Large intestine (tissue), 12 donors: Measurements from ENCODE around the gene RUFY1. TPM values are rescaled to one million over a fixed set of nuclear protein-coding genes. Genes with fewer than 3 reads are reported as not detected.
A peak's percentile ranks its signal among the peaks of the same experiment; 100 is the strongest.
"Not testable (repeated sequence)": the region's sequence is repeated elsewhere in the genome, so short reads cannot be mapped to it uniquely, and the experiment has no call there.

ENCODE experiments used
- DNase-seq, 2 donors: peaks; one replicate each; pipeline versions ENCODE4 v3.0.0 to v3.0.0-alpha.2; 2013
- H3K27ac ChIP-seq: one replicate; pipeline ENCODE4 v1.5.1; 2013; ENCODE audit warnings: low read length
- H3K27me3 ChIP-seq: 2 replicates; pipeline ENCODE4 v1.6.1; 2013; ENCODE audit warnings: low read length; ENCODE audit not compliant: control insufficient read depth, insufficient read depth
- H3K36me3 ChIP-seq: 2 replicates; pipeline ENCODE4 v1.6.1; 2013; ENCODE audit warnings: low read length; ENCODE audit not compliant: control insufficient read depth, insufficient read depth
- H3K4me1 ChIP-seq: one replicate; pipeline ENCODE4 v1.6.1; 2013; ENCODE audit warnings: low read length; ENCODE audit not compliant: control insufficient read depth, insufficient read depth
- H3K4me3 ChIP-seq: one replicate; pipeline ENCODE4 v1.5.1; 2013; ENCODE audit warnings: low read length
- H3K9me3 ChIP-seq: one replicate; pipeline ENCODE4 v1.6.1; 2013; ENCODE audit warnings: mild to moderate bottlenecking, low read depth, low read length, moderate library complexity; ENCODE audit not compliant: control insufficient read depth
- WGBS: methylation state at CpG from one replicate; pipeline ENCODE4 v1.1.5; 2013; ENCODE audit warnings: low lambda C conversion rate; ENCODE audit not compliant: insufficient coverage; 5-methylcytosine and 5-hydroxymethylcytosine counted together
- long read RNA-seq, 11 donors: transcript quantifications; one replicate each; lab custom pipeline, GENCODE V29; 2026
- polyA plus RNA-seq: library from polyadenylated mRNA; unstranded; fragments of 120-200 nt; gene quantifications from one replicate; pipeline ENCODE4 v1.2.1, GENCODE V29; 2013

The RUFY1 gene
- polyA plus RNA-seq = 43.3 TPM
- long read RNA-seq, donor 1, partial matches to known transcripts = 75 of 80 reads
- long read RNA-seq, donor 1, other reads (novel, unspliced or antisense) = 0 of 80 reads
- long read RNA-seq, donor 2, partial matches to known transcripts = 239 of 252 reads
- long read RNA-seq, donor 2, other reads (novel, unspliced or antisense) = 6 of 252 reads
- long read RNA-seq, donor 3, transcript RUFY1-201 (18 exons, 2,646 nt) = major isoform, 7 of 269 reads
- long read RNA-seq, donor 3, partial matches to known transcripts = 246 of 269 reads
- long read RNA-seq, donor 3, other reads (novel, unspliced or antisense) = 12 of 269 reads
- long read RNA-seq, donor 4 = 0 reads
- long read RNA-seq, donor 5, partial matches to known transcripts = 51 of 53 reads
- long read RNA-seq, donor 5, other reads (novel, unspliced or antisense) = 0 of 53 reads
- long read RNA-seq, donor 6, partial matches to known transcripts = 171 of 174 reads
- long read RNA-seq, donor 6, other reads (novel, unspliced or antisense) = 0 of 174 reads
- long read RNA-seq, donor 7, partial matches to known transcripts = 80 of 99 reads
- long read RNA-seq, donor 7, other reads (novel, unspliced or antisense) = 14 of 99 reads
- long read RNA-seq, donor 8, partial matches to known transcripts = 186 of 205 reads
- long read RNA-seq, donor 8, other reads (novel, unspliced or antisense) = 14 of 205 reads
- long read RNA-seq, donor 9, partial matches to known transcripts = 11 of 19 reads
- long read RNA-seq, donor 9, other reads (novel, unspliced or antisense) = 0 of 19 reads
- long read RNA-seq, donor 10, partial matches to known transcripts = 0 of 6 reads
- long read RNA-seq, donor 10, other reads (novel, unspliced or antisense) = 0 of 6 reads
- long read RNA-seq, donor 11, partial matches to known transcripts = 74 of 82 reads
- long read RNA-seq, donor 11, other reads (novel, unspliced or antisense) = 5 of 82 reads

GRCh38 chr5:179550511-179551342 lies at the start of gene RUFY1:
Gene RUFY1, plus strand, starts transcription at chr5:179550554. Its CDS starts 16 bp downstream, at chr5:179550570.
- H3K4me3 ChIP-seq = peak within 1 kb of the TSS; percentile 92
- no CpG with 5 or more reads among the region's 109 CpGs for WGBS
- H3K4me1 ChIP-seq = no peaks in the 10 kb centered on the region
- no peaks in the 10 kb centered on the region for H3K9me3 ChIP-seq
- peak; percentile 84 to 95 for DNase-seq
- no peaks in the 10 kb centered on the region for H3K27me3 ChIP-seq
- H3K27ac ChIP-seq = peak within 1 kb of the TSS; percentile 96
- peaks cover 3% of the 10 kb centered on the region for H3K36me3 ChIP-seq

GRCh38 chr5:179501997-179502396 lies 48.4 kb upstream of the RUFY1 start:
- not testable (repeated sequence) for H3K4me3 ChIP-seq, DNase-seq, H3K36me3 ChIP-seq, H3K27ac ChIP-seq, H3K27me3 ChIP-seq, H3K4me1 ChIP-seq, H3K9me3 ChIP-seq
- no CpG with 5 or more reads among the region's 11 CpGs for WGBS

GRCh38 chr5:179502420-179502819 lies 47.9 kb upstream of the RUFY1 start:
- H3K4me1 ChIP-seq, H3K4me3 ChIP-seq, H3K36me3 ChIP-seq, DNase-seq, H3K27ac ChIP-seq, H3K9me3 ChIP-seq, H3K27me3 ChIP-seq: not testable (repeated sequence)
- no CpG with 5 or more reads among the region's 8 CpGs for WGBS

- no peaks in the 10 kb centered on the region for H3K36me3 ChIP-seq
- H3K4me3 ChIP-seq = no peak overlapping the region
- WGBS = no CpG with 5 or more reads among the region's 7 CpGs
- H3K4me1 ChIP-seq = peaks cover 4% of the 10 kb centered on the region
- no peak for DNase-seq
- no peaks in the 10 kb centered on the region for H3K9me3 ChIP-seq
- H3K27ac ChIP-seq = no peak overlapping the region
- H3K27me3 ChIP-seq = no peaks in the 10 kb centered on the region
Observed at GRCh38 chr5:179504191-179504590, 46.2 kb upstream of the RUFY1 start.

- Histone ChIP-seq H3K9me3 (no peaks in the 10 kb centered on the region), H3K36me3 (no peaks in the 10 kb centered on the region), H3K27me3 (no peaks in the 10 kb centered on the region), H3K27ac (no peak overlapping the region), H3K4me3 (no peak overlapping the region), H3K4me1 (peaks cover 4% of the 10 kb centered on the region)
- WGBS = 27% methylated on average over 3 of the region's 17 CpGs
- peak in 1 of 2 donors; percentile 31 for DNase-seq
Observed at GRCh38 chr5:179504600-179505396, 45.6 kb upstream of the RUFY1 start.

- Histone ChIP-seq H3K27me3 (no peaks in the 10 kb centered on the region), H3K4me1 (peaks cover 4% of the 10 kb centered on the region), H3K9me3 (no peaks in the 10 kb centered on the region), H3K36me3 (no peaks in the 10 kb centered on the region), H3K27ac (no peak overlapping the region), H3K4me3 (no peak overlapping the region)
- DNase-seq = no peak
- WGBS = no CpG with 5 or more reads among the region's 12 CpGs
Observed at GRCh38 chr5:179505636-179506261, 44.6 kb upstream of the RUFY1 start.

- H3K27me3 ChIP-seq = no peaks in the 10 kb centered on the region
- H3K27ac ChIP-seq = no peak overlapping the region
- peaks cover 4% of the 10 kb centered on the region for H3K4me1 ChIP-seq
- no CpG with 5 or more reads among the region's 4 CpGs for WGBS
- DNase-seq = no peak
- H3K36me3 ChIP-seq = no peaks in the 10 kb centered on the region
- no peaks in the 10 kb centered on the region for H3K9me3 ChIP-seq
- H3K4me3 ChIP-seq = no peak overlapping the region
Observed at GRCh38 chr5:179509239-179509638, 41.1 kb upstream of the RUFY1 start.

GRCh38 chr5:179509845-179510244 lies 40.5 kb upstream of the RUFY1 start:
- WGBS = no CpG with 5 or more reads among the region's 1 CpG
- Histone ChIP-seq H3K9me3 (no peaks in the 10 kb centered on the region), H3K4me3 (no peak overlapping the region), H3K36me3 (no peaks in the 10 kb centered on the region), H3K27me3 (no peaks in the 10 kb centered on the region), H3K27ac (no peak overlapping the region), H3K4me1 (peaks cover 1% of the 10 kb centered on the region)
- no peak for DNase-seq

- no peaks in the 10 kb centered on the region for H3K9me3 ChIP-seq
- no peaks in the 10 kb centered on the region for H3K36me3 ChIP-seq
- no CpG with 5 or more reads among the region's 15 CpGs for WGBS
- H3K27ac ChIP-seq = no peak overlapping the region
- DNase-seq = no peak
- no peak overlapping the region for H3K4me3 ChIP-seq
- no peaks in the 10 kb centered on the region for H3K4me1 ChIP-seq
- no peaks in the 10 kb centered on the region for H3K27me3 ChIP-seq
Observed at GRCh38 chr5:179512452-179513000, 37.8 kb upstream of the RUFY1 start.
